Liver (tissue), 9 donors: ENCODE results near the gene TMEM63C. TPM values are rescaled to one million over a fixed set of nuclear protein-coding genes. Genes with fewer than 3 reads are reported as not detected.
A peak's percentile ranks its signal among the peaks of the same experiment; 100 is the strongest.

Source experiments
- DNase-seq: peaks from one replicate; pipeline ENCODE4 v3.0.0-alpha.2; 2017; ENCODE audit warnings: low spot score
- H3K27ac ChIP-seq, 2 donors: one replicate each; pipeline ENCODE4 v1.7.0; 2013; ENCODE audit warnings: inconsistent platforms in 2 of 2, low read length in 2 of 2, control low read depth in 1 of 2, low read depth in 1 of 2, mild to moderate bottlenecking in 1 of 2
- H3K27me3 ChIP-seq, 4 donors: one replicate each; pipeline versions ENCODE4 v1.6.1 to v1.7.0; 2013; ENCODE audit warnings: low read length in 3 of 4, inconsistent platforms in 1 of 4, mild to moderate bottlenecking in 1 of 4, moderate library complexity in 1 of 4; ENCODE audit not compliant: control insufficient read depth in 4 of 4, insufficient read depth in 4 of 4
- H3K36me3 ChIP-seq, 4 donors: one replicate each; pipeline versions ENCODE4 v1.6.1 to v1.7.0; 2013; ENCODE audit warnings: low read length in 3 of 4, mild to moderate bottlenecking in 3 of 4, low read depth in 1 of 4, moderate library complexity in 1 of 4; ENCODE audit not compliant: control insufficient read depth in 4 of 4, insufficient read depth in 3 of 4
- H3K4me1 ChIP-seq, 4 donors: one replicate each; pipeline versions ENCODE4 v1.6.1 to v1.7.0; 2013; ENCODE audit warnings: low read length in 3 of 4, mild to moderate bottlenecking in 3 of 4, moderate library complexity in 1 of 4; ENCODE audit not compliant: control insufficient read depth in 4 of 4, insufficient read depth in 4 of 4
- H3K4me3 ChIP-seq, 3 donors: one replicate each; pipeline versions ENCODE4 v1.6.1 to v1.7.0; 2013; ENCODE audit warnings: low read length in 3 of 3, control low read depth in 1 of 3, low read depth in 1 of 3, mild to moderate bottlenecking in 1 of 3
- H3K9ac ChIP-seq, 2 donors: one replicate each; pipeline ENCODE4 v1.7.0; 2013; ENCODE audit warnings: low read length in 2 of 2, mild to moderate bottlenecking in 2 of 2, moderate library complexity in 2 of 2, control low read depth in 1 of 2, low read depth in 1 of 2
- H3K9me3 ChIP-seq, 4 donors: one replicate each; pipeline versions ENCODE4 v1.6.1 to v1.7.0; 2013; ENCODE audit warnings: low read length in 3 of 4; ENCODE audit not compliant: control insufficient read depth in 4 of 4
- EGR1 ChIP-seq, 2 donors: IDR thresholded peaks; 2 replicates each; pipeline ENCODE4 v1.6.1; 2016 to 2018; ENCODE audit warnings: antibody characterized with exemption in 2 of 2, low read depth in 2 of 2
- FOXA1 ChIP-seq: IDR thresholded peaks from 2 replicates; pipeline ENCODE4 v1.6.1; 2016; ENCODE audit warnings: antibody characterized with exemption
- FOXA2 ChIP-seq: IDR thresholded peaks from 2 replicates; pipeline ENCODE4 v1.6.1; 2016; ENCODE audit warnings: antibody characterized with exemption
- GABPA ChIP-seq, 2 donors: IDR thresholded peaks in 1 of 2; conservative IDR thresholded peaks in 1 of 2; 2 replicates each; pipeline ENCODE4 v1.6.1; 2016; ENCODE audit warnings: antibody characterized with exemption in 2 of 2, mild to moderate bottlenecking in 1 of 2, moderate library complexity in 1 of 2
- HNF4A ChIP-seq, 2 donors: conservative IDR thresholded peaks; 2 replicates each; pipeline ENCODE4 v1.6.1; 2016; ENCODE audit warnings: antibody characterized with exemption in 2 of 2, mild to moderate bottlenecking in 2 of 2
- HNF4G ChIP-seq: IDR thresholded peaks from 2 replicates; pipeline ENCODE4 v1.6.1; 2016; ENCODE audit warnings: antibody characterized with exemption
- JUND ChIP-seq, 2 donors: IDR thresholded peaks; 2 replicates each; pipeline ENCODE4 v1.6.1; 2016; ENCODE audit warnings: antibody characterized with exemption in 2 of 2
- NR2F2 ChIP-seq: IDR thresholded peaks from 2 replicates; pipeline ENCODE4 v1.6.1; 2016; ENCODE audit warnings: antibody characterized with exemption
- RAD21 ChIP-seq, 2 donors: IDR thresholded peaks; 2 replicates each; pipeline ENCODE4 v1.6.1; 2016; ENCODE audit warnings: antibody characterized with exemption in 2 of 2, mild to moderate bottlenecking in 2 of 2
- RXRA ChIP-seq, 2 donors: IDR thresholded peaks; 2 replicates each; pipeline ENCODE4 v1.6.1; 2017 to 2018; ENCODE audit warnings: antibody characterized with exemption in 2 of 2, mild to moderate bottlenecking in 1 of 2
- SP1 ChIP-seq: IDR thresholded peaks from 2 replicates; pipeline ENCODE4 v1.6.1; 2018; ENCODE audit warnings: antibody characterized with exemption, mild to moderate bottlenecking
- YY1 ChIP-seq: IDR thresholded peaks from 2 replicates; pipeline ENCODE4 v1.6.1; 2016; ENCODE audit warnings: antibody characterized with exemption, mild to moderate bottlenecking
- WGBS: extraction: QIAGEN DNeasy Blood & Tissue Kit; methylation state at CpG from one replicate; pipeline ENCODE4 v1.1.7; 2013; 5-methylcytosine and 5-hydroxymethylcytosine counted together
- polyA plus RNA-seq, 2 donors: library from polyadenylated mRNA; stranded (reverse) in 1 of 2; unstranded in 1 of 2; fragments of 200-250 nt in 1 of 2; fragments of >200 nt in 1 of 2; fragmentation: Nextera tagmentation in 1 of 2; extraction: Ambion mirVana in 1 of 2; gene quantifications; one replicate each; pipeline versions ENCODE4 v1.2.1 to v1.2.3, GENCODE V29; 2013 to 2015
- total RNA-seq, 2 donors: library from RNA; depleted of rRNA; stranded (reverse); fragments of >200 nt; gene quantifications; one replicate each; pipeline ENCODE4 v1.2.3, GENCODE V29; 2014
- TF ChIP-seq, protein P1 (sequence below): IDR thresholded peaks from 2 replicates; pipeline ENCODE4 v1.6.1; 2016; ENCODE audit warnings: antibody characterized with exemption
- TF ChIP-seq, protein P2 (sequence below): IDR thresholded peaks from 2 replicates; pipeline ENCODE4 v1.6.1; 2016; ENCODE audit warnings: antibody characterized with exemption
- TF ChIP-seq, protein P3 (sequence below): fragments of 150-350 bp; IDR thresholded peaks from 2 replicates; pipeline ENCODE4 v1.5.1; 2017; ENCODE audit warnings: improper control_type of control experiment, low read depth, low read length; ENCODE audit not compliant: missing input control
- TF ChIP-seq, protein P4 (sequence below): IDR thresholded peaks from 2 replicates; pipeline ENCODE4 v1.6.1; 2016; ENCODE audit warnings: antibody characterized with exemption
- TF ChIP-seq, protein P5 (sequence below): IDR thresholded peaks from 2 replicates; pipeline ENCODE4 v1.6.1; 2016; ENCODE audit warnings: antibody characterized with exemption, mild to moderate bottlenecking
- donor health status: healthy.
- donor health status: healthy.
- donor health status: healthy.
- donor health status: healthy.
- donor health status: healthy.

Gene TMEM63C
- total and polyA plus RNA-seq, 4 donors, result 0.13 to 1.6 (median 0.25) TPM; not detected in 1

DNA sequence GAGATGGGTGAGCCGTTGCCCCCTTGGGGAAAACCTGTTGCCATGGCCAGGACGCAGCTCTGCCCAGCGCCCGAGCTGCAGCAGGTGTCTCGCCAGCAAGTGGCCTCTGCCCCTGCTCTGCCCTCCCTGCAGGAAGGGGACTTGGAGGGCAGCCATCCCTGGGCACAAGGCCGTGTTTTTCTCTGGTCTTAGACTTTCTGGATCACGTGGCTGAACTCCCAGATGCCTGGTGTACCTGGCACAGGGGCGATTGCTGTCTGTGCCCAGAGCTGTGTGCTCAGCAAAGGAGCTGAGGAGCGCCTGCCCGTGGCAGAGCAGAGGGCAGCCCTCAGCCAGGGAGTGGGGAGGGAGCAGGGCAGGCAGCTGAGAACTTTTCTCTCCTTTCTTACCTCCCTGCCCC, 38.0 kb downstream of the TMEM63C start:
- WGBS, result 22% methylated on average over 10 of the region's 10 CpGs
- Histone ChIP-seq H3K27ac (no peak overlapping the region), H3K9me3 (no peaks in the 10 kb centered on the region), H3K36me3 (no peaks in the 10 kb centered on the region), H3K4me3 (no peak overlapping the region), H3K4me1 (peaks cover 0 to 12% (median 5%) of the 10 kb centered on the region in 4 donors), H3K27me3 (peaks cover 0 to 2% (median 1%) of the 10 kb centered on the region in 4 donors), H3K9ac (no peak overlapping the region)
- DNase-seq, result no peak
- TF ChIP-seq YY1 (no peak), EGR1 (IDR thresholded peaks at IDR 0.05; ENCODE audit: low read depth in 2 of 2) (no peak), RXRA (IDR thresholded peaks at IDR 0.05) (peak in 1 of 2 donors; percentile 53), NR2F2 (no peak), JUND (IDR thresholded peaks at IDR 0.05) (no peak), HNF4A (conservative IDR thresholded peaks at IDR 0.05) (peak; percentile 49 to 67), FOXA2 (no peak)
- TF ChIP-seq, protein P1, sequence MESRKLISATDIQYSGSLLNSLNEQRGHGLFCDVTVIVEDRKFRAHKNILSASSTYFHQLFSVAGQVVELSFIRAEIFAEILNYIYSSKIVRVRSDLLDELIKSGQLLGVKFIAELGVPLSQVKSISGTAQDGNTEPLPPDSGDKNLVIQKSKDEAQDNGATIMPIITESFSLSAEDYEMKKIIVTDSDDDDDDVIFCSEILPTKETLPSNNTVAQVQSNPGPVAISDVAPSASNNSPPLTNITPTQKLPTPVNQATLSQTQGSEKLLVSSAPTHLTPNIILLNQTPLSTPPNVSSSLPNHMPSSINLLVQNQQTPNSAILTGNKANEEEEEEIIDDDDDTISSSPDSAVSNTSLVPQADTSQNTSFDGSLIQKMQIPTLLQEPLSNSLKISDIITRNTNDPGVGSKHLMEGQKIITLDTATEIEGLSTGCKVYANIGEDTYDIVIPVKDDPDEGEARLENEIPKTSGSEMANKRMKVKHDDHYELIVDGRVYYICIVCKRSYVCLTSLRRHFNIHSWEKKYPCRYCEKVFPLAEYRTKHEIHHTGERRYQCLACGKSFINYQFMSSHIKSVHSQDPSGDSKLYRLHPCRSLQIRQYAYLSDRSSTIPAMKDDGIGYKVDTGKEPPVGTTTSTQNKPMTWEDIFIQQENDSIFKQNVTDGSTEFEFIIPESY, result no peak
- TF ChIP-seq, protein P2, sequence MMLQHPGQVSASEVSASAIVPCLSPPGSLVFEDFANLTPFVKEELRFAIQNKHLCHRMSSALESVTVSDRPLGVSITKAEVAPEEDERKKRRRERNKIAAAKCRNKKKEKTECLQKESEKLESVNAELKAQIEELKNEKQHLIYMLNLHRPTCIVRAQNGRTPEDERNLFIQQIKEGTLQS, result no peak
- TF ChIP-seq, protein P3, sequence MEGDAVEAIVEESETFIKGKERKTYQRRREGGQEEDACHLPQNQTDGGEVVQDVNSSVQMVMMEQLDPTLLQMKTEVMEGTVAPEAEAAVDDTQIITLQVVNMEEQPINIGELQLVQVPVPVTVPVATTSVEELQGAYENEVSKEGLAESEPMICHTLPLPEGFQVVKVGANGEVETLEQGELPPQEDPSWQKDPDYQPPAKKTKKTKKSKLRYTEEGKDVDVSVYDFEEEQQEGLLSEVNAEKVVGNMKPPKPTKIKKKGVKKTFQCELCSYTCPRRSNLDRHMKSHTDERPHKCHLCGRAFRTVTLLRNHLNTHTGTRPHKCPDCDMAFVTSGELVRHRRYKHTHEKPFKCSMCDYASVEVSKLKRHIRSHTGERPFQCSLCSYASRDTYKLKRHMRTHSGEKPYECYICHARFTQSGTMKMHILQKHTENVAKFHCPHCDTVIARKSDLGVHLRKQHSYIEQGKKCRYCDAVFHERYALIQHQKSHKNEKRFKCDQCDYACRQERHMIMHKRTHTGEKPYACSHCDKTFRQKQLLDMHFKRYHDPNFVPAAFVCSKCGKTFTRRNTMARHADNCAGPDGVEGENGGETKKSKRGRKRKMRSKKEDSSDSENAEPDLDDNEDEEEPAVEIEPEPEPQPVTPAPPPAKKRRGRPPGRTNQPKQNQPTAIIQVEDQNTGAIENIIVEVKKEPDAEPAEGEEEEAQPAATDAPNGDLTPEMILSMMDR, result no peak

DNA sequence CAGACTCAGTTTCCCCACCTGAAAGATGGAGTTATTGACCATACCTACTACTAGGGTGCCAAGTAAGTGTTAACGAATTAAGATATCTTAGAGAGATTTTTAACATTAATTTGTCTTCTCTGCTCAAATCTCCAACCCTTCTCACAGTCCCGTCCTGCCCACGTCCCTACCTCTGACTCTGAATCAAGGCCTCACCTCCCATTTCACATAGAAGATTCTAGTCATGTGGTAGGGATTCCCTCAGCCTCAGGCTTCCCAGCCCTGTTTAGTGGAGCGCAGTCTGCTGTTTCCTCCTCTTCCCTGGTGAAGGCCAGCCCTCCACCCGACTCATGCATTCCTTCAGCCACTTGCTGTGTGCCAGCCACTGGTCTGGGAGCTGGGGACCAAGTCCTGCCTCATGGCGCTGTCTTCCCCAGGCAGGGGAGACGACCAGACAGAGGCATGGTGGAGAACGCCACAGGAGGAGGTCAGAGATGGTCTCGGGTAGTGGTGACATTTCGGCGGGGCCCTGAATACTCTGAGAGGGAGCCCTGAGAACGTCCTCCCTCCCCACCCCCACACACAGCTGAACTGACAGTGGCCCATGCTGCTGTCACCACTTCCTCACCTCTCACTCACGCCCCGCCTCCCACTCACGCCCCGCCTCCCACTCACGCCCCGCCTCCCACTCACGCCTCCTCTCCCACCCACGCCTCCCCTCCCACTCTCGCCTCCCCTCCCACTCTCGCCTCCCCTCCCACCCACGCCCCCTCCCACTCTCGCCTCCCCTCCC, 38.8 kb downstream of the TMEM63C start:
- H3K27me3 ChIP-seq, result peaks cover 0 to 2% (median 1%) of the 10 kb centered on the region in 4 donors
- no peak for DNase-seq
- H3K9ac ChIP-seq, result no peak overlapping the region
- peaks cover 0 to 12% (median 5%) of the 10 kb centered on the region in 4 donors for H3K4me1 ChIP-seq
- H3K27ac ChIP-seq, result no peak overlapping the region
- no peaks in the 10 kb centered on the region for H3K36me3 ChIP-seq
- 77% methylated on average over 23 of the region's 24 CpGs for WGBS
- TF ChIP-seq, protein P4, sequence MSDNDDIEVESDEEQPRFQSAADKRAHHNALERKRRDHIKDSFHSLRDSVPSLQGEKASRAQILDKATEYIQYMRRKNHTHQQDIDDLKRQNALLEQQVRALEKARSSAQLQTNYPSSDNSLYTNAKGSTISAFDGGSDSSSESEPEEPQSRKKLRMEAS, result no peak
- TF ChIP-seq, protein P3, result no peak
- TF ChIP-seq, protein P1, result no peak
- TF ChIP-seq, protein P5, sequence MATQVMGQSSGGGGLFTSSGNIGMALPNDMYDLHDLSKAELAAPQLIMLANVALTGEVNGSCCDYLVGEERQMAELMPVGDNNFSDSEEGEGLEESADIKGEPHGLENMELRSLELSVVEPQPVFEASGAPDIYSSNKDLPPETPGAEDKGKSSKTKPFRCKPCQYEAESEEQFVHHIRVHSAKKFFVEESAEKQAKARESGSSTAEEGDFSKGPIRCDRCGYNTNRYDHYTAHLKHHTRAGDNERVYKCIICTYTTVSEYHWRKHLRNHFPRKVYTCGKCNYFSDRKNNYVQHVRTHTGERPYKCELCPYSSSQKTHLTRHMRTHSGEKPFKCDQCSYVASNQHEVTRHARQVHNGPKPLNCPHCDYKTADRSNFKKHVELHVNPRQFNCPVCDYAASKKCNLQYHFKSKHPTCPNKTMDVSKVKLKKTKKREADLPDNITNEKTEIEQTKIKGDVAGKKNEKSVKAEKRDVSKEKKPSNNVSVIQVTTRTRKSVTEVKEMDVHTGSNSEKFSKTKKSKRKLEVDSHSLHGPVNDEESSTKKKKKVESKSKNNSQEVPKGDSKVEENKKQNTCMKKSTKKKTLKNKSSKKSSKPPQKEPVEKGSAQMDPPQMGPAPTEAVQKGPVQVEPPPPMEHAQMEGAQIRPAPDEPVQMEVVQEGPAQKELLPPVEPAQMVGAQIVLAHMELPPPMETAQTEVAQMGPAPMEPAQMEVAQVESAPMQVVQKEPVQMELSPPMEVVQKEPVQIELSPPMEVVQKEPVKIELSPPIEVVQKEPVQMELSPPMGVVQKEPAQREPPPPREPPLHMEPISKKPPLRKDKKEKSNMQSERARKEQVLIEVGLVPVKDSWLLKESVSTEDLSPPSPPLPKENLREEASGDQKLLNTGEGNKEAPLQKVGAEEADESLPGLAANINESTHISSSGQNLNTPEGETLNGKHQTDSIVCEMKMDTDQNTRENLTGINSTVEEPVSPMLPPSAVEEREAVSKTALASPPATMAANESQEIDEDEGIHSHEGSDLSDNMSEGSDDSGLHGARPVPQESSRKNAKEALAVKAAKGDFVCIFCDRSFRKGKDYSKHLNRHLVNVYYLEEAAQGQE, result no peak
- no peak for TF ChIP-seq JUND (IDR thresholded peaks at IDR 0.05)
- TF ChIP-seq NR2F2, result no peak
- TF ChIP-seq HNF4G, result no peak
- no peak for TF ChIP-seq YY1
- TF ChIP-seq FOXA1, result no peak
- TF ChIP-seq RXRA (IDR thresholded peaks at IDR 0.05), result no peak
- TF ChIP-seq SP1, result no peak
- TF ChIP-seq EGR1 (IDR thresholded peaks at IDR 0.05; ENCODE audit: low read depth in 2 of 2), result no peak
- TF ChIP-seq, protein P2, result no peak
- TF ChIP-seq HNF4A (conservative IDR thresholded peaks at IDR 0.05), result no peak
- TF ChIP-seq RAD21 (IDR thresholded peaks at IDR 0.05), result no peak
- no peak for TF ChIP-seq FOXA2
- no peak for TF ChIP-seq GABPA (IDR thresholded peaks at IDR 0.05 in 1 of 2, conservative IDR thresholded peaks at IDR 0.05 in 1 of 2)
- no peaks in the 10 kb centered on the region for H3K9me3 ChIP-seq
- H3K4me3 ChIP-seq, result no peak overlapping the region
